Hematopoietic multipotent progenitor cell treated with erythropoietin and hydrocortisone succinate and interleukin-3 and kit ligand, for 8 days (in vitro differentiated cells): Measurements from ENCODE around the gene SCMH1.

ENCODE experiments used
- DNase-seq: peaks from one replicate; pipeline ENCODE4 v3.0.0-alpha.2; 2015

Gene SCMH1

GRCh38 chr1:40987439-40988276, 254.4 kb downstream of the SCMH1 start:
- no peak for DNase-seq

DNA sequence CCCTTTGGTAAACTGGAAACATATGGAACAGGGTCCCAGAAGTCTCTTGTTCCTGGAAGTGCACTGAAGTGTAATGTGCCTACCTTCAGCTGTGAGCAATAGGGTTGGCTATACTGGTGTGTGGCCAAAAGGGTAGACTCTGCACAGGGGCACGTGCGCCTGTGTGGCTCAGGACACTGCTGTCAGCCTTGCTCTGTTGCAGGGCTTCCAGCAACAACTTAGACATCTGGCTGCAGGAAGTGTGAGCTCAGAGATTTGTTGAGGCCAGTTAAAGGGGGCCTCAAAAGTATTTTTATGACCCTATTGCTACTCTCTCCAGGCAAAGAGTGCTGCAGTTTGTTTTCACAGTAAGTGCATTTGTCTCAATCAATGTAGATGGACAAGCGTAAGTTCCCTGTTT, 255.2 kb downstream of the SCMH1 start:
- no peak for DNase-seq

GRCh38 chr1:40986328-40986783, 255.8 kb downstream of the SCMH1 start:
- no peak for DNase-seq

DNA sequence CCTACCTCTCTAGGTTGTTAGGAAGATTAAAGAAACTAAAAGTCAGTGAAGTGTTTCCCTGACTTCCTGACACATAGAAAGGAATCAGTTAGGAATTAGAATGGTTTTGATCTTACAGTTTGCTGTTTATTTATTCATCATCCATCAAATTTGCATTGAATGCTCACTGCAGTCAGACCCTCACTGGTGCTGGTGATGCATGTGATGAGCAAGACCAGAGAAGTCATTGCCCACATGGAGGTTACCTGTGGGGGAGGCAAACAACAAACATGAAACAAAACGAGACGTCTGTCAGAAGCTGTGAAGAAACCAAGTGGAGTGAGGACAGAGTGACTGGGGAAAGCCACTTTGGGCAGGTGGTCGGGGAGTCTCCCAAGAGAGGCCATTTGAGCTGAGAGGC, 256.2 kb downstream of the SCMH1 start:
- DNase-seq = no peak

DNA sequence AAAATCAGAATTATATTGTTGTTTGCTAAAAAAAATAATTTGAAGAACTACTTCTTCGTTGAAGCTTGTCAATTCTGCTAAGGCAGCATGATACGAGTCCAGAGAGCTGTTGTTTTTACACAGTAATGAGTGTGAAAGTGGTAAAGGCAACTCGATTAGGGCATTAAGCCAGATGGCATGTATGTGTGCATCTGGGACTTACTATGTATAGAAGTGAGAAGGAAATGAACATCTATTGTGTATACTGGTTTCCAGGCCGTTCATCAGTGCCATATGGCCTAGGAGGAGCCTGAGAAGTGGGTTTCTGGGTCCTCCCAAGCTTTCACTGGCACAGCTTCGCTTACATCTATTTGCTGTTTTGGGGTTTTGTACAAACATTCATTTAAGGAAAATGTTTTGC, 256.9 kb downstream of the SCMH1 start:
- no peak for DNase-seq

- no peak for DNase-seq
Observed at GRCh38 chr1:40984531-40984930, 257.6 kb downstream of the SCMH1 start.

GRCh38 chr1:40984066-40984465, 258.0 kb downstream of the SCMH1 start:
- DNase-seq = no peak

GRCh38 chr1:40983286-40983685, 258.8 kb downstream of the SCMH1 start:
- DNase-seq = no peak

- no peak for DNase-seq
Observed at GRCh38 chr1:40982721-40983120, 259.4 kb downstream of the SCMH1 start.

DNA sequence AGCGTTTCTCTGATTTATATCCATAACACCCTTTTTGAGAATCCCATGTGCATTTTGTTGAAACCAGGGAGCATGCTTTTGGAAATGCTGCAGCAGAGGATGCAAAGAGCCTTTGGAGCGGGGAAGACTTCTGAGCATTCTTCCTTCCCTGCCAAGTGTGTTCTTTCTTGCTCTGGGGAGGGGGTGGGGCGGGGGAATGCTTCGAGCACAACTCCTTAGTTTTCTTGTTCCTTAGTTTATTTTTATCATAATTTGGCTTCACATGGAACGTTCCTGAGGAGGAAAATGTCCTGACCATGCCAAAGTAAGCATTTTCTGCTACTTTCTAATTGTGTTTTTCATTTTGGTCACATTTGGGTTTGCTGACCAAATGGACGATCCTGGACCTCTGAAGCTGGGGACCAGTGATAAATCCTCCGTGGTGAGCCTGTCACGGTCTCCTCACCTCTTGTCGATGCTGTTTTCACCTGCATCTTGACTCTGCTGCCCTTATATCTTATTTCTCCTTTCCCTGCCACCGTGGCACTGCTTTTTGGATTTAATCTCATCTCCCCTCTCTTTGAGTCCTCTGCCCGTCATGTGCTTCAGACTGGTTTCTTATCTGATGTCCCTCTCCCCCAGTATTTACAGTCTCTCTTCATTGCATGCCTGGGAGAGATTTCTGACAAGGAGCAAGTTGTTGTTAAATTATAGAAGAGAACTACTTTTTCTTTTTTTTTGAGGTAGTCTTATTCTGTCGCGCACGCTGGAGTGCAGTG, 260.2 kb downstream of the SCMH1 start:
- peak; percentile 43 for DNase-seq

GRCh38 chr1:40980453-40981121, 261.5 kb downstream of the SCMH1 start:
- DNase-seq = peak; percentile 45

- DNase-seq = no peak
Observed at GRCh38 chr1:40980068-40980452, 262.0 kb downstream of the SCMH1 start.

- peak; percentile 92 for DNase-seq
Observed at GRCh38 chr1:40979241-40980067, 262.7 kb downstream of the SCMH1 start, which contains the start of gene CTPS1. Gene CTPS1, plus strand, starts transcription at chr1:40979696. Its CDS starts 3,595 bp downstream, at chr1:40983291.

DNA sequence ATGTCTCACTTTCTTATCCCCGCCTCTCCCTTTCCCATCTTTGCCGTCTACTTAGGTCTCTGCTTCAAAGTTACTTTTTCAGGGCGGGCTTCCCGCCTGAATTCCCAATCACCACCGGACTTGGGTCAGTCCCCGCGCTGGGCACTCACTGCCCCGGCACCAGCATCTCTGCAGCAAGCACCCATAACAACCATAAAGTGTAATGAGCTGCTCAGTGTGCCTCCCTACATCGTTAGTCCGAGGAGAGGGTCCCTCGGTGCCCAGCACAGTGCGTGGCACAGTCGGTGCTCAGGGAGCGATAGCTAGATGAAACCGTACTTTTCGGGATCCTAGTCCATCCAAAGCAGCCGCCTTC, 263.2 kb downstream of the SCMH1 start:
- no peak for DNase-seq

- DNase-seq = no peak
Observed at GRCh38 chr1:40977716-40978115, 264.4 kb downstream of the SCMH1 start.
